ENCODE results near the gene TXLNG.
"Not testable (repeated sequence)": the region's sequence is repeated elsewhere in the genome, so short reads cannot be mapped to it uniquely, and the experiment has no call there.

The TXLNG gene

DNA sequence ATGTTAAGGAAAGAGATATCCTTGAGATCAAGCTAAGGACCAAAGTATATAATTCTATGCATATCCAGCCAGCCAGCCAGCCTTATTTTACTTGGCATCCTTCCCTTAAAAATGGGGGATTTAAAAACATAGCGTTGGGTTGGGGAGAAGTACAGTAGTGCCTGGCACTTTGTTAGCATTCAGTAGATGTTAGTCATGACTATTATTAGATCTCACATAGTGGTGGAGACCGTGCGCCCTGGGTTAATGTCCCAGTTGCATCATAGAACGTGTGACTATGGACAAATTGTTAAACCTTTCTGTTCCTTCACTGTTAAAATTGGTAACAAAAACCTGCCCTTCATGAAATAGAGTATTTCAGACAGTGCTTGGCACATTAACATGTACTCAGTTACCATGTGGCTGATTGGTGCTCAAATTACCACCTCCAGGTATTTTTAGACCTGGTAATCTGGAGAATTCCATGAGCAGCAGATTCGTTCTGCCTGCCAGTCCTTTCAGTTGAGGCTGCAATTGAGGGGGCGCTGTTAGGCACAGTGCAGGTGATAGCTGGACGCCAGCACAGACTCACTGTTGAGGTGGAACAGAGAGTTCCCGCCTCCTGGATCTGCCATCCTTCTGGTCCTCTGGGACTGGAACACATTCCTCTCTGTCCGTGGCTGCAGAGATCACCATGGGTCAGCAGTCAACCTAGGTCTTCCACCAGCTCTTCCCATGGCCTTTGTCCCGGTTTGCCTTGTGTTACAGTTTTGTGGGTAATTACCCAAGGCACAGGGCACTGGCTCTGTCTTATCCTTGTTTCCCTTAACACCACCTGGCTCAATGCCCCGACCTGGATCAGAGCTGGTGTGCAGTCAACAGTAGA is 52.2 kb downstream of the TXLNG start:
- DNase-seq, result no peak

DNA sequence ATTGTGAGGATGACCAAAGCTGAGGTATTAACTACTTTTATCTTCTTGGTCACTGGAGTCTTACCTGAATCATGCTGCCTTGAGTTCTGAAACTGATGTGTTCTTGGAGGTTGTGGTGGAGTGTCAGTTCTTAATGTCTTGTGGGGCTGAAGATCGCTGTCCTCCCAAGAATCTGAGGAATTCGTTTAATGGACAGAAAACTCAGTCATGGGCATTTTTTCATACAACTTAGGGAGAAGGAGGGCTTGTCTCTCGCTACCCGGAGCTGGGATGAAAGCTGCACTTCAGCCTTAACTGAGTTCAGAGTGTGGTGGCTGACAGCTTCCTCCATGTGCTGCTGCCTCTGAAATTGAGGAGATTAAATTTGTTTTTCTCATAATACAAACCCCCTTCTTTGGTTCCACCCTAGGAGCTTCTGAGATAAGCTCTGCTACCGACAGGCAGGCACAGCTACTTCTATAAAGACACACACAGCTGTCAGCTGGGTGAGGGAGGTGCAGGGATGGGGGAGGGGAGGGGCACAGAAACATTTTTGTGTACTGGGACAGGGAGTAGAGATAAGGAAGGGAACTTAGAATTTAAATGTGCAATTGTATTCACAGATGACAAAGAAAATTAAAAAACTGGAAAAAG is 53.1 kb downstream of the TXLNG start:
- DNase-seq, result no peak

DNA sequence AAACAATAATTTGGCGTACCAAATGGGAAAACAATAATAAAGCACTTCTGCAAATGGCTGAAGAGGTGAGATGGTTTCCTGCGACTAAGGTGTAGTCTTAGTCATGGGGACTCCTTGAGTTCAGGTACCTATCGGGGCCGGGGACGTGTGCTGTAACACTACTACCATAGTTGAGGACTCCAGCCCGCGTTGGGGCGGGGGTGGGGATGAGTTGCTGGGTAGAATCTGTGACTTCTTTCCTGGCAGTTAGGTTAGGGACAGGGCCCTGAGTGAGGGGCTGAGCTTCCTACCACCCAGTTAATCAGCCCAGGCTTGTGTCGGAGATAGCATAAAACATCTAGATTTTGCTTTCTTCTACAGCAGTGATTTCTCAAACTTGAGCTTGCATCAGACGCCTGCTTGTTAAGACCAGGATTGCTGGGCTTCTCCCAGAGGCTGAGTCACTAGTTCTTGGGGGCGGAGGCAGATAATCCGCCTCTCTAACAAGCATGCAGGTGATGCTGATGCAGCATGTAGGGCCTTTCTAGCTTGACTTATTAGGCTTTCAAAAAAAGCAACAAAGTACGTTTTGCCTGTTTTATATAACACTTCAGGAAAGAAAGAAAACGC is 53.7 kb downstream of the TXLNG start:
- DNase-seq, result peak in 4 of 51 donors; percentile 1 to 41 (median 9)

DNA sequence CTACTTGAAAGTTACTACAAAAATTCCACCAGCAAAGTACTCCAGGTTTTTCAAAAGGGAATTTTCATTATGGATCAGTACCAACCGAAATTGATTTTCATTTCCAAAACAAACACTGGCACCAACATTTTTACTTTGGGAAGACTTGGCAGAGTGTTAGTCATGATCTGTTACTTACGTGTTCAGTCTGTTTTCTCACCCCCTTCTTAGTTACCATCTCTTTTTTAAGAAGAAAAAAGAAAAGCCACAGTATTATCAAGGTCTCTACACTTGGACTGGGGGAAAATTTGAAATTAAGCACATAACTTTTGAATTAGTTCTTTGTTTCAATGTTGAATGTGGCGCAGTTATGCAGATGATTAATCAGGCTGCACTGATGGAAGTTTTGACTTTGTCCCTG is 56.4 kb downstream of the TXLNG start:
- DNase-seq, result no peak

DNA sequence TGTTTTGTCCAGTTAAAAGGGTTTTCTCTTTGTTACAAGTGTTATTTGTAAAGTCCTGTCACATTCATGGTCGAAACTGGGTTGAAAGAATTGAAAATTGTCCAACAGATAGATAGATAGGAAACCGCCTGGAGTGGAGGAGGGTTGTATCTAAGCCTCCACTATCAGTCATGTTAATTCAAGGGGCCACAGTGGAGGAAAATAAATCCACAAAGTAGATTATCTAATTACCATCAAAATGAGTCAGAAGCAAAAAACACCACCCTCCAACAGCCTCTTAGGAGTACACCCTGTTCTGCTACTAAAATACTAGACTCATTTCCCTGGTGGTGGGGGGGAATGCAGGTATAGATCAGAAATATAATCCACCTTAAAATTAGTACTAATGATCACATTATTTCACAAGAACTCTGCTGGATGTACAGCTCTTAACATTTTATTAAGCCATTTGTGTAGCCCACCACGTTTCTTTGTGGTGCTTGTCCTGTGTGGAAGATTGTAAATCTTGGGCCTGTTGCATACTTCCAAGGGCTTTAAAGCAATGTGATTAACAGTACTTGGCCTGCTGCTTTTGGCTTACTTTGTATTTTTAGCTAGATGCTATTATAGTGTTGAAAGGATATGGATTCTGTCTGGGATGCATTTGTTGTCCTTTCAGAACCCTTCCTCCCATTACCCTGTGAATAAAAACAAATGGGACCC is 57.1 kb downstream of the TXLNG start:
- no peak for DNase-seq

DNA sequence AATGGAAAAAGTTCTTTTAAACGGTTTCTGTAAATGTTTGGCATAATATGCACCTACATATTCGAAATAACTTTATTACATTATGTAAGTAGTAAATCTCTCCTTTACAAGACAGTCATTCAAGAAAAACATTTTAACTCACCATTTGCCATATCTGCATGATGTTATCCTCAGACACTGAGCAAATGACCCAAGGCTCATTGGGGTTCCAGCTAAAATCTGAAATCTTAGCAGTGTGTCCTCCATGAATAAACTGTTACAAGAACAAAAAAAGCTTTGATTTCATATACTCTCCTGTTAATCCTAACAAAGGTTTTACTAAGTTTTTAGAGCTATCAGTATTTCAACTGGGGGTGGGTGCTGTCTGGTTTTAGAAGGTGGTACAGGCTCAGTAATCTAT is 59.4 kb downstream of the TXLNG start:
- DNase-seq, result no peak

DNA sequence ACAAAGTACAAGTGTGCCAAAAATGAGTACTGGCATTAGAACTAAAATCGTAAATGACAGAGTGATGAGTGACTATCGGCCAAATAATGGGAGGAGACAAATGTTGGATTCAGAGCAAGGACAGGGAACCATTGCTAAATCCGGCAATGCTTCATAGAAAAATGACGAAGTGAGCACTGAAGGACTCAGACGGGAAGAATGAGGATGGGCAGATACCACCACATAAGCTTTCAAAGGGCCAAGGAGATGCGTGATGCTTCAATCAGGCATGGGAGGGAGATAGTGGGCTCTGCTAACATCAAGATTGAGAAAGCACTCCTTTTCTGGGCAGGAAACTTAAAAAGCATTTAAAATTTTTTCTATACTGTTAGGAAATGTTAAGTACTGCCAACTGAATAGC is 62.3 kb downstream of the TXLNG start:
- no peak for DNase-seq

DNA sequence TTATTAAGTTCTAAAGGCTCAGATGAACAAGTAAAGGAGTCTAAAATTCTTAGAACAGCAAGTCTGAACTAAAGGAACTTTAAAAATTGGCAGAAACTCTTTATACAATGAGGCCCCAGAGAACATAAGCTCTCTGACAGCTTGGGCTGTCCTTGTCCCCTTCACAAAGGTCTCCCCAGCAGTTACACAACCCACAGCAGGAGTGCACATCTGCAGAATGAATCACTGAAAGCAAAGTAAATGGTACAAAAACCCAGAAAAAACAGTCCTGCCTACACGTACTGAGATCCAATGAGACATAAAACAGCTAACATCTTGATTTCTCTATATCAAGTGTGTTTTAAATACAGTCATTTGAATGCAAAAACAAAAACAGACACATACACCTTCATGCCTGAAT is 65.2 kb downstream of the TXLNG start:
- peak in 1 of 51 donors; percentile 0 for DNase-seq

DNA sequence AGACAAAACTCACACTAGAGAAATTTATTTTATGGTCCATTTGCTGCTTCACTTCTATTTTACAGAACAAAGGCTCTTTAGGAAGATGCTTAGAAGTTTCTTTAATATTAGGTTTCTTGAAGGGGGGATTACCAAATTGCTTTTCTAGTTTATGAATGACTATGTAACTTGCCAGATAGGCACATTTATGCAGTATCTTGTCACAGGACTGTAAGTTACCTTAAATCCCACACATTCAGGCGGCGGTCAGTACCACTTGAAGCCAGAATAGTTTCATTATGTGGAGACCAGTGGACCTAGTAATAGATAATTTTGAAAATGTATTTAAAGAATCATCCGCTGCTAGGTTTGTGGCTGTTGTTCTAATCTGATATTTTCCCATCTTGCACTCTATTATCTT is 65.6 kb downstream of the TXLNG start:
- DNase-seq, result no peak

DNA sequence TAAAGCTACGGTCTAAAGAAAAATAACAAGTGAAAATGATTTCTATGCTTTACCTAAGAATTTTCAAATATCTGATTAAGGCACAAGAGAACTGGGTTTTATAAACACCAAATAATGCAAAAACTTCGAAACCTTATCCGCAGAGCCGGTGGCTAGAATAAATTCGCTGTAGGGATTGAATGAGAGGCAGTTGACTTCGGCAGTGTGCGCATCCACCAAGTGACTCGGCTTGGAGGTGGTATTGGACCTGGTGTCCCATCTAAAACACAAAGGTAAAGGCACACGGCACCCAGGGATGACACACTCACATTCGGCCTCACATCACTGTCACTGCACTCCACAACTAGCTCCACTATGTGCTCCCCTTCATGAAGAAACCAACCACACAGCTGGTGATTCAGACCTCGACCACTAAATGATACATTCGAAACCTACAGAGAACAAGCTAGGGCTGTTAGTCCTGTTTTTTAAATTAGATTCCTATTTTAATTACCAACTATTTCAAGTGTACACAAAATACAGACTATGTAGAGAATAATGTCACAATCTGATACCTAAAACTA is 66.4 kb downstream of the TXLNG start:
- no peak for DNase-seq

DNA sequence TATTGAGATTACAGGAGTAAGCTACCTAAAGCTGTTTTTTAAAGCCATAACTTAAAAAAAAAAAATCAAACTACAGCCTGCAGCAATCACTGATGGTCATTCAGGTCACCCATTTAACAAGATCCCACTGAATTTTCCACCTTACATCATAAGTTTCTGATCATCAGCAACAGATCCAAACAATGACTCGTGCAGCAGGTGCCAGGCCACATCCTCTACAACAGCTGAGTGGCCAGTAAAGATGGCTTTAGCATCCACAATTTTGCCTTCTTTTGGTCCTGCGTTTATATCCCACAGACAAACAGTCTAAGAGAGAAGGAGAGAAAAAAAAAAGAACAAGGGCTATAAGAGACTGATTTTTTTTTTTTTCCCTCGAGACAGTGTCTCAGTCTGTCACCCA is 67.3 kb downstream of the TXLNG start:
- DNase-seq, result no peak

DNA sequence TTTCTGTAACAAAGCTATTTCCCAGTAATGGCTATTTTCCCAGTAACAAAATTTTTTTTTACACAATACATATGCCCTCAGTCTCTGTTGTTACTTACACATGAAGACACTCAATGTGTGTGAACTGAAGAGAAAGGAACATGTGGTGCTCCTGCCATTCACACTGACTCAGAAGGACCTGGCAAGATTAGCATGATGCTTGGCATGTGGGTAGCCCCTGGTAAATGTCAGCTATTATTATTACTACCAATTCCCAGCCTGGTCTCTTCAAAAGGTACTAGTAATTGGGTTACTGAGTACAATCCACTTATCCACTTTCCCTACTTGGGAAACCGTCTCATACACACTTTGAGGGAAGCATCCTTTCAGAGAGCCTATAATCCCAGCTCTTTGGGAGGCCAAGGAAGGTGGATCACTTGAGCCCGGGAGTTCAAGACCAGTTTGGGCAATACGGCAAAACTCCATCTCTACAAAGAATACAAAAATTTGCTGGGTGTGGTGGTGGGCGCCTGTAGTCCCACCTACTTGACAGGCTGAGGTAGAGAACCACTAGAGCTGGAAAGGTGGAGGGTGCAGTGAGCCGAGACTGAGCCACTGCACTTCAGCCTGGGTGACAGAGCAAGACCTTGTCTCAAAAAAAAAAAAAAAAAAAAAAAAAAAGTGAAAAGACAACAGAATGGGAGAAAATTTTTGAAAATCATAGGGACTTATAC is 69.3 kb downstream of the TXLNG start:
- DNase-seq, result no peak

DNA sequence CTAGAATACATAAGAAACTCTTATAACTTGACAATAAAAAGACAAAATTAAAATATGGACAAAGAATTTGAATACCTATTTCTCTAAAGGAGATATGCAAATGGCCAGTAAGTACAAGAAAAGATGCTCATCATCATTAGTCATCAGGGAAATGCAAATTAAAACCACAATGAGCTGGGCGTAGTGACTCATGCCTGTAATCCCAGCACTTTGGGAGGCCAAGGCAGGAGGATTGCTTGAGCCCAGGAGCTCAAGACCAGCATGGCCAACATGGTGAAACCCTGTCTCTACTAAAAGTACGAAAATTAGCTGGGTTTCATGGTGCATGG is 69.8 kb downstream of the TXLNG start:
- not testable (repeated sequence) for DNase-seq

DNA sequence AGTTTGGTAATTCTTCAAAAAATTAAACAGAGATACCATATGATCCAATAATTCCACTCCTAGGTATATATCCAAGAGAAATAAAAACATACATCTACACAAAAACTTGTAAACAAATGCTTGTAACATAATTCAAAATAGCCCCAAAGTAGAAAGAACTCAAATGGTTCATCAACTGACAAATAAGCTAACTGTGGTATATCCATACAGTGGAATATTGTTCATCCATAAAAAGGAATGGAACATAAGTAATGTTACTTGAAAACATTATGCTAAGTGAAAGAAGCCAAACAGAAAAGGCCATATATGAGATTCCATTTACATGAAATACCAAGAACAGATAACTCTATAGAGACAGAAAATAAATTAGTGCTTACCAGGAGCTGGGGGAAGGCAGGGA is 70.5 kb downstream of the TXLNG start:
- DNase-seq, result no peak

DNA sequence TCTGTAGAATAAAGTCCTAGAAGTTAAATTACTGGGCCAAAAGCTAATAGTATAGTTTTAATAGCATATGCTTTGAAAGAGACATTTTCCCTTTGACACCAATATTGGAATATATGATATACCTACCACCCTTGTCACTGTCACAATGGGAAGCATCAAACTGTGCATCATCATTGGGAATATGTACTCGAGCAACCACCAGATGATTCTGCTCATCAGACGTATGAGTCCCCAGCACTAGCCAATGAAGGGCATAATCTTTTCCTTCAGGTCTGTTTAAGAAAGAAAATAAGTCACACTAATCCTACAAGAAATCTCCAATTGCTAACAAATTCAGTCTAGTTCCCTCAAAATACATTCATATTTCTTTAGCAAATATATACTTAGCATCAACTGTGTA is 76.6 kb downstream of the TXLNG start:
- DNase-seq, result no peak

DNA sequence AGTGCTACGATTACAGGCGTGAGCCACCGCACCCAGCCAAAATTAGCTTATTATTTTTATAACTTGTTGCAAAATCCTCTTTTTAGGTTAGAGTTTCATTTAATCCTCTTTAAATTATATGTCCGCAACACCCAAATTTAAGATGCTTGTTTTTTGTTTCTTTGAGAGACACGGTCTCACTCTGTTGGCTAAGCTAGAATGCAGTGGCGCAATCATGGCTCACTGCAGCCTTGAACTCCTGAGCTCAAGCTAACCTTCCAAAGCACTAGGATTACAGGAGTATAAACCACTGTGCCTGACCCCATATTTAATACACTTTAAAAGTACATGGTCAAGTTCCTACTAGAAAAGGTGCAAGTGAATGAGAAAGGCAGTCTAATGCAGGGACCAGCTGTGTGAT is 81.7 kb downstream of the TXLNG start:
- DNase-seq, result no peak

DNA sequence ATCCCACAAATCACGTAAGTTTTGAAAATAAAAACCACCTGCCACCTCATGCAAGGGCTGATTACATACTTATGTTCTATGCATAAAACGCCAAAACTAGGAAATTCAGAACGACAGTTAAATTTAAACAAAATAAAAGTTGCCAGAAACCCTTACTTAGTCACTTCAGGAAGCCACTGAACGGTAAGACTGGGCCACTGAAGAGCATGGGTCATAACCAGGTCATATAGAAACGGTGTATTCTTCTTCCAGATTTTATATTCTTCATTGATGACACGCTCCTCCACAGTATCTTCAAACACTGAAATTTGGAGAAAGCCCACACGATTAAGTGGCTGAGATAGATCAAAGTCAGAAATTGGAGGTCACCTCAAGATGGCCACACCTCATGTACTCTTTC is 82.7 kb downstream of the TXLNG start:
- no peak for DNase-seq

DNA sequence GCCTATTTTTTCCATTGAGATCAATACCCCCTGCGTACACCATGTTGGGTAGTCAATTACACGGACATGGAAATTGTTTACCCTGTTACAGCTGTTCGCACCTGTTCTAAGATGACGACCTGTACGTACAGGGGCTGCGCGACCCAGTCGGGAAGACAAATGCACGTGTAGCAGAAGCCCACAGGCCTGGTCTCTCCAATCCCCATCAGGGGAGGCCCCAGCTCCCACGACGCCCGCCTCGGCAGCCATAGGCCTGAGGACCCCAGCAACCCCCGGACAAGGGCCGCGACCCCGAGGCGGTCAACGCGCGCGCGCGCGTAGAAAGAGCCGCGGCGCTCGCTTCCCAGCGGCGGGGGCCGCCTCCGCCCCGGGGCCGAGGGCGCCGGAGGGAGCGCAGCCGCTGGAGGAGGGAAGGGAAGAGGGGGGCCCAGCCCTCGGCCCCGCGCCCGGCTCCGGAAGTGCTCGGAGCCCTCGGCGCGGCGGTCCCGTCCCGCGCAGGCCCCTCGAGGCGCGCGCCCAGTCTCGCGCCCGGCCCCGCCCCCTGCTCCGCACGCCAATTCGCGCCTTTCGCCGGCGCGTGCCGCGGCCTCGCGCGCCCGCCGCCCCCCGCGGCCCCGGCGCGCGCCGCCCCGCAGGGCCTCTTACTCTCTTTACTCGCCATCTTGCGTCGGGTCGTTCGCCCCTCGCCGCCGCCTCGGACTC is 83.3 kb downstream of the TXLNG start:
- DNase-seq, result peak in 18 of 51 donors; percentile 0 to 52 (median 18)

DNA sequence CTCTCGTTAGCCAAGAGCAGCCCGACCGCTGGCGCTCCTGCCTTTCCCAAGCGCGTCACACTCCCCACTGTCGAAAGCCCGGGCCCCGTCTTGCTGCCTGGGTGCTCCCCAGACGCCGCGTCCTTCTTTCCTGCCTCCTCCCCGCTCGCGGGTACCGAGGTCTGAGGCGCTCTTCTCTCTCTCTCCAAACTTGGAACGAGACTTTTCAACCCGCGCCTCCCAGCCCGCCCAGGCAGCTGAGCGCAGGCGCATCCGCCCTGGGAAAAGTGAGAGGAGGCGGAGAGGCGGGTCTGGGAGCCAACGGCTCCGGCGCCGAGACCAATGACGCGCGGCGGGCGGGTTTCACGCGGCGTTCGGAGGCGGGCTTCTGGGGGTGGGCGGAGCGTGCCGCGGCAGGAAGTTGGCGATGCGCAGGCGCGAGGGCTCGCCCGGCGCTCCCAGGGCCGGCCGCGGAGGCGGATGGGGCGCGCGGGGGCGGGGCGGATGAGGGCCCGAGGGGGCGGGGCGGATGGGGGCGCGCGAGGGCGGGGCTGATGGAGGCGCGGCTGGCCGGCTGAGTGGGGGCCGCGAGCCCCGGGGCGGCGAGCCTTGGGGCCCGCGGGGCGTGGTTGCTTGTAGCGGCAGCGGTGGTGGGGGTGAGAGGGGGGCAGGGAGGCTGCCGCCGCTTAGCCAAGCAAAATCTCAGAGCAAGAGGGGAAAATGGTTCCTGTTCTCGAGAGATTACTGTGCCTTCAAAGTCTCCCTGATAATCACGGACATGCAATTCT is 84.0 kb downstream of the TXLNG start, which contains the start of gene RBBP7:
Gene RBBP7, minus strand, starts transcription at position 268 of the 767 bp plus-strand sequence. CDS start 309 bp downstream, outside the sequence.
- DNase-seq, result peak; percentile 32 to 94 (median 85)

Data from hypothalamus (tissue), 51 donors.